GM19025 (cell line): ENCODE measurements around the gene PARN.
"Not testable (repeated sequence)": the region's sequence is repeated elsewhere in the genome, so short reads cannot be mapped to it uniquely, and the experiment has no call there.

ENCODE experiments used
- ATAC-seq: cut with Tn5 transposase; IDR thresholded peaks from one replicate; pipeline ENCODE4 v1.9.1; 2021; ENCODE audit warnings: mild to moderate bottlenecking, low read depth, moderate library complexity; ENCODE audit not compliant: unreplicated experiment

Gene PARN

GRCh38 chr16:14635395-14636165, 5.5 kb upstream of the PARN start:
- no peak for ATAC-seq

- no peak for ATAC-seq
Observed at GRCh38 chr16:14634389-14634725, 4.3 kb upstream of the PARN start.

DNA sequence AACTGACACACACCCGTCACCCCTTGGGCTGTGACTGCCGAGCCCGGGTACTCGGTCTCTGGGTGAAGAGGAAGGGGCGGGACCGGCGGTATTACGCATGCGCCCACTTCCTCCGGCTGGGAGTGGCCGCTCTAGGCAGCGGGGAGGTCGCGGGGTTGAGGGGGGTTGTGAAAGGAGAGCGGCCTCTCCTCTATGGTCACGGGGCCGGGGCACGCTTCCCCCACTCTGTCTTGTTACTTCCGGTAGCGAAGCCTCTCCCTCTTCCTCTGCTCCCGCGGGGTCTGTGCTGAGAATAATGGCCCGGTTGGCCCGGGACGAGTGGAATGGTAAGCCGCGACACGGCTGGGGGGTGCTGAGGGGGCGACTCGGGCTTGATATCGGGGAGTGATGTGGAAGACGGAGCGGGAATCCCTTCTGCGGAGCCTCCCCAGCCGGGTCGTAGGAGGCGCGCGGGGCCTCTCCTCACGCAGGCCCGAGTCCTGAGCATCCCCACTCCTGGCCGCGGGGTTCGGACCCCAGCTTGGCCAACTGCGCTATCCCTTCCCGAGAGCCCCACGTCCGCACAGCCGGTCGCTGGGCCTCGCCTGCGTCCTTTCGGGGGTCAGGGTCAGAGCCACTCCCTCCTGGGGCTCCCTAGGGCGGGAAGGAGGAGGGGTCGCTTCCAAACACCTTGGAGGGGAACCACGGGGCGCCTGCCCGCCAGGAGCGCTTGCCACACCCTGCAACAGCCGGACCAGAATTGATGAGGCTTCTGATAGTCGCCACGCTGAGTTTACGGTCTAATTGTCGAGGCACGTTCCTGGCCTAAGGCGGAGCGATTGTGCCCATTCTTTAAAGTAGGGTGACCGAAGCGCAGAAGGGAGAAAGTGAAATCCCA, 2.9 kb upstream of the PARN start, which contains the start of gene BFAR:
TSS of gene BFAR (plus strand) at position 259 of the 877 bp plus-strand sequence. CDS start 11,396 bp downstream, outside the sequence.
- ATAC-seq: peak; percentile 80

GRCh38 chr16:14630620-14631330, 715 bp upstream of the PARN start:
- not testable (repeated sequence) for ATAC-seq

- ATAC-seq: no peak
Observed at GRCh38 chr16:14629612-14629918, 495 bp downstream of the PARN start.

- no peak for ATAC-seq
Observed at GRCh38 chr16:14628806-14629611, 1.1 kb downstream of the PARN start.

DNA sequence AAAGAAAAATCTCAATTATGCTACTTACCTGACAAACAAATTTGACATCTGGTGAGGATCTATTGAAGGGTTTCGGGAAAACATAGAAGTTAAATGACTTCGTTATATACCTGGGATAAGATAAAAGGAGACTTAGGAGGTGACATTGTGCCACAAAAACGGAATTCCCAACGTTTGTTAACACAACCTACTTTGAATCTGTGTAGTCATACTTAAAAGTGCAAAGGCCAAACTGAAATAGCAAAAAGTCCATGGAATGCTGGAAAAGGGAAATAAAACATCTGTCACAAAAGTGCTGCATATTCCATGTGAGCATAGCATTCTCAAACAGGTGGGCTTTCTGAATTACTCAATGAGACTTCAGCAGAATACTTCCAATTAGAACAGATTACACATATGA, 3.0 kb downstream of the PARN start:
- no peak for ATAC-seq

GRCh38 chr16:14618566-14618965, 11.5 kb downstream of the PARN start:
- no peak for ATAC-seq

GRCh38 chr16:14616280-14616679, 13.8 kb downstream of the PARN start:
- no peak for ATAC-seq

DNA sequence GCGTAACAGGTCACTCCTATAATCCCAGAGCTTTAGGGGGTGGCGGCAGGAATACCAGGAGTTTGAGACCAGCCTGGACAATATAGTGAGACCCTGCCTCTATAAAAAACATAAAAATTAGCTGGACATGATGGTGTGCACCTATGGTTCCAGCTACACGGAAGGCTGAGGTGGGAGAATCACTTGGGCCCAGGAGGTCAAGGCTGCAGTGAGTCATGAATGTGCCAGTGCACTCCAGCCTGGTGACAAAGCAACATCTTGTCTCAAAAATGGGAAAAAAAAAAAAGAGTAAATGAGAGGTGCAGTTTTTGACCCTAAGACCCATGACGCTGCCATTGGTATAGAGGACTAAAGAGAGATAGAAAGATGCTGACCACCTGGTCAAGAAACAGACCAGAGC, 16.1 kb downstream of the PARN start:
- no peak for ATAC-seq

- ATAC-seq: no peak
Observed at GRCh38 chr16:14611660-14612059, 18.4 kb downstream of the PARN start.

GRCh38 chr16:14609716-14610115, 20.3 kb downstream of the PARN start:
- no peak for ATAC-seq

DNA sequence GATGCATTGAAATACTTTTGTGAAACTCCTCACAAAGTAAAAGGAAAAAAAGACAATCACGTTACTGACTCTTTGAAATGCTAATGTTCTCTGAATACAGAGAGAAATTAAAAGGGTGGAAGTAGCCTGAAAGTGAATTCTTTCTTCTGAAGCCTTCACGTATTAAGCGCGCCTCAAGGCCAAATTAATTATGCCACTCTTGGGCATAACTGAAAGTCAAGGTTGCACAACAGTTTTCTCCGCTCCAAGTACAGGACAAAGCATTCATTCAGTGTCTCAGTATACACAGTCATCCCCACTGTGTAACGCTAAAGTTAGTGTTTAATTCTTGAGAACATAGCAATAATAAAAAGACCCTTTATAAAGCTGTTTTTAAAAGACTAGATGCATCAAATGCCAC, 21.5 kb downstream of the PARN start:
- ATAC-seq: no peak

DNA sequence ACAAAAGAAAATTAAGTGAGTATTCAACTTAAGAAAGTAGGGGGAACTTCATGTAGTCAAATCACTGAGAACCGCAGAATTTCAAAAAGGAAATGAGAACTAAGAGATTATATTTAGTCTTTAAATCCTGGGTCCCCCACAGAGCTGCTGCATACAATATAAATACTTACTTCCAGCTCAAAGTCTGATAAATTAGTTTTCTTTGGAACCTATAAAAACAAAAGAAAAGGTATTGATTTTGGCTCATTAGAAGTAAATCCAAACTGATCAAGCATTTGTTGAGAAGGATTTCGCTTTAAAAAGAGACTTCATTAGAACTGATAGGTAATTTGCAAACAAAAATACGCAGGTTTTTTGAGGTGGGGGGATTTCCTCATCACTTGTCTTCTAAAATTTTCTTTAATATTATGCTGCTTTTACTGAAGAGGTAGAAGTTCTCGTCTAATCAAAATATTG, 21.9 kb downstream of the PARN start:
- ATAC-seq: no peak

DNA sequence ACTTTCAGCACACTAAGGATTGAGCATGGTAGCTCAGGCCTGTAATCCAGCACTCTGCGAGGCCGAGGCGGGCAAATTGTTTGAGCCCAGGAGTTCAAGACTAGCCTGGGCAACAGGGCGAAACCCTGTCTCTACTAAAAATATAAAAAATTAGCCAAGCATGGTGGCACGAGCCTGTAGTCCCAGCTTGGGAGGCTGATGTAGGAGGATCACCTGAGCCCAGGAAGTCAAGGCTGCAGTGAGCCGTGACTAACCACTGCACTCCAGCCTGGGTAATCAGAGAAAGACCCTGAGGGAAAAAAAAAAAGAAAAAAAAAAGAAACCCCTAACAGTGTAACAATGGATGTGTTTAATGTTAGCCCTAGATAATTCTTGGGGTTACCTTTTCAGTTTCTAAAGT, 24.0 kb downstream of the PARN start:
- no peak for ATAC-seq

DNA sequence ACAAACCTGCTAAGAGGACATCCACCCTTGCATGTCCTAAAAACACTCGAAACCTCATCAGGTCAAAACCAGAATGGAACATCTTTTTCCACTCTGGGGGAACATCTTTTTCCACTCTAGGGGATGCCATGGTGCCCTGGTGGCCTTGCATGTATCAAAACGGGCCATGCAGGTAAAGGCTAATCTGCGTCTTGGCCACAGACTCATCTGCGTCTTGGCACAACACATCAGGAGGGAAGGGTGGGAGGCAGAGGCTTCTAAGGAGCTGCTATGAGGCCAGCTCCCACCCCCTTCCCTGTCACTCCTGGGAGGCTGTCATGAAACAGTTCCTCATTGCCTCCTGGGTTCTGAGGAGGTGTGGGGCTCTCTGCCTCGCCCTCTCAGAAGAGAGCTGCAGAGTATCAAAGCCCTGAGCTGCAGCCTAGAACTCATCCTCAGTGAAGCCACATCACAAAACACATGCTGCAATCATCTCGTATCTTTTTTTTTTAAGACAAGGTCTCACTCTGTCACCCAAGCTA, 27.6 kb downstream of the PARN start:
- ATAC-seq: no peak

- no peak for ATAC-seq
Observed at GRCh38 chr16:14600164-14600563, 29.9 kb downstream of the PARN start.

- no peak for ATAC-seq
Observed at GRCh38 chr16:14586637-14587305, 43.3 kb downstream of the PARN start.

DNA sequence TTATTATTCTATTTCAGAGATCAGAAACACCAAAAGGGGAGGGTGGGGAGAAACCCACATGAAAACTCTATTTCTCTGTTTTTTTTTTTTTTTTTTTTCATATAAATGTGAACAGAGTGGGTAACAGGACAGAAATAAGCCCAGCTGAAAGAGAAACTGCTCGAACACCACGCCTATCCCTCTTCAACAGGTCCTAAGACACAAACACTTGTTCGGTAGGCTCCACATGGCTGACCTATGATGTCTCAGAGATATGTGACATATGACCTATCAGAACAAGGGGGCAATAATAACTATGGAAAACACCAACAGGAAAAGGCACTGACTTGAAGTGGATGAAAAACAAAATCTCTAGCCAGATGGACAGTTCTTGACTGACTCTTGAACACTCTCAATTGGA, 44.8 kb downstream of the PARN start:
- no peak for ATAC-seq

- not testable (repeated sequence) for ATAC-seq
Observed at GRCh38 chr16:14580926-14581325, 49.1 kb downstream of the PARN start.
